ENCODE results near the gene CCDC88C. TPM values are rescaled to one million over a fixed set of nuclear protein-coding genes. Genes with fewer than 3 reads are reported as not detected.

CCDC88C gene
- total RNA-seq, 1 donor from 2014 or later: 40.6 TPM

- DNase-seq (ENCODE audit: extremely low read depth, low read depth, low spot score): no peak
Observed at GRCh38 chr14:91367173-91368171, 50.1 kb downstream of the CCDC88C start.

- DNase-seq (ENCODE audit: extremely low read depth, low read depth, low spot score): no peak
Observed at GRCh38 chr14:91366749-91367148, 50.9 kb downstream of the CCDC88C start.

GRCh38 chr14:91365552-91365951, 52.1 kb downstream of the CCDC88C start:
- DNase-seq (ENCODE audit: extremely low read depth, low read depth, low spot score): no peak

- no peak for DNase-seq (ENCODE audit: extremely low read depth, low read depth, low spot score)
Observed at GRCh38 chr14:91364524-91365270, 52.9 kb downstream of the CCDC88C start.

- DNase-seq (ENCODE audit: extremely low read depth, low read depth, low spot score): no peak
Observed at GRCh38 chr14:91363776-91364523, 53.7 kb downstream of the CCDC88C start.

GRCh38 chr14:91361233-91361811, 56.3 kb downstream of the CCDC88C start:
- DNase-seq (ENCODE audit: extremely low read depth, low read depth, low spot score): no peak

- DNase-seq (ENCODE audit: extremely low read depth, low read depth, low spot score): no peak
Observed at GRCh38 chr14:91360490-91361232, 57.0 kb downstream of the CCDC88C start.

GRCh38 chr14:91358654-91359220, 58.9 kb downstream of the CCDC88C start:
- no peak for DNase-seq (ENCODE audit: extremely low read depth, low read depth, low spot score)

GRCh38 chr14:91358025-91358319, 59.6 kb downstream of the CCDC88C start:
- DNase-seq (ENCODE audit: extremely low read depth, low read depth, low spot score): no peak

GRCh38 chr14:91357272-91358024, 60.2 kb downstream of the CCDC88C start:
- DNase-seq (ENCODE audit: extremely low read depth, low read depth, low spot score): no peak

- DNase-seq (ENCODE audit: extremely low read depth, low read depth, low spot score): no peak
Observed at GRCh38 chr14:91356181-91356763, 61.3 kb downstream of the CCDC88C start.

GRCh38 chr14:91354979-91355685, 62.5 kb downstream of the CCDC88C start:
- no peak for DNase-seq (ENCODE audit: extremely low read depth, low read depth, low spot score)

GRCh38 chr14:91354221-91354916, 63.3 kb downstream of the CCDC88C start:
- no peak for DNase-seq (ENCODE audit: extremely low read depth, low read depth, low spot score)

- no peak for DNase-seq (ENCODE audit: extremely low read depth, low read depth, low spot score)
Observed at GRCh38 chr14:91352728-91353692, 64.6 kb downstream of the CCDC88C start.

GRCh38 chr14:91352053-91352452, 65.6 kb downstream of the CCDC88C start:
- no peak for DNase-seq (ENCODE audit: extremely low read depth, low read depth, low spot score)

GRCh38 chr14:91351512-91351862, 66.1 kb downstream of the CCDC88C start:
- no peak for DNase-seq (ENCODE audit: extremely low read depth, low read depth, low spot score)
